NCI-H2081 treated with DMSO at 0.1 percent for 48 hours (cell line): ENCODE data around the gene LSR.
"Not testable (repeated sequence)": the region's sequence is repeated elsewhere in the genome, so short reads cannot be mapped to it uniquely, and the experiment has no call there.

Experiments used
- DNase-seq: peaks from one replicate; lab custom pipeline; 2025; lab: John Stamatoyannopoulos, UW

Gene LSR

DNA sequence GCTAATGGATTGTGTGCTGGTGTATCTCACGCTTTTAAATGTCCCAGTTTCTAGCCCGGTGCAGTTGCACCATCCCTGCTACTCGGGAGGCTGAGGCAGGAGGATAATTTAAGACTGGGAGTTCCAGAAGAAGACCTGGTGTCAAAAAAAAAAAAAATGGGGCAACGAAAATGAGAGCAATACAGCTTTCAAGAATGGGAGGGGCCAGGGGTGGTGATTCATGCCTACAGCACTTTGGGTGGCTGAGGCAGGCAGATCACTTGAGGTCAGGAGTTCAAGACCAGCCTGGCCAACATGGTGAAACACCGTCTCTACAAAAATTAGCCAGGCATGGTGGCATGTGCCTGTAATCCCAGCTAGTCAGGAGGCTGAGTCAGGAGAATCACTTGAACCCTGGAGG lies 37.3 kb downstream of the LSR start:
- not testable (repeated sequence) for DNase-seq

DNA sequence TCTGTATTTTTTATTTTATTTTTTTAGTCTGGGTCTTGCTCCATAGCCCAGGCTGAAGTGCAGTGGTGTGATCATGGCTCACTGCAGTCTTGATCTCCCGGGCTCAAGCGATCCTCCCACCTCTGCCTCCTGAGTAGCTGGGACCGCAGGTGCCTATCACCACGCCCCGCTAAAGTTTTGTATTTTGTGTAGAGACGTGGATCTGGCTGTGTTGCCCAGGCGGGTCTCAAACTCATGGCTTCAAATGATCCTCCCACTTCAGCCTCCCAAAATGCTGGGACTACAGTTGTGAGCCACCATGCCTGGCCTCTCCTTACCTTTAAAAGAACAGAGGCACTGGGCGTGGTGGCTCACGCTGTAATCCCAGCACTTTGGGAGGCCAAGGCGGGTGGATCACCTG lies 38.9 kb downstream of the LSR start:
- no peak for DNase-seq

DNA sequence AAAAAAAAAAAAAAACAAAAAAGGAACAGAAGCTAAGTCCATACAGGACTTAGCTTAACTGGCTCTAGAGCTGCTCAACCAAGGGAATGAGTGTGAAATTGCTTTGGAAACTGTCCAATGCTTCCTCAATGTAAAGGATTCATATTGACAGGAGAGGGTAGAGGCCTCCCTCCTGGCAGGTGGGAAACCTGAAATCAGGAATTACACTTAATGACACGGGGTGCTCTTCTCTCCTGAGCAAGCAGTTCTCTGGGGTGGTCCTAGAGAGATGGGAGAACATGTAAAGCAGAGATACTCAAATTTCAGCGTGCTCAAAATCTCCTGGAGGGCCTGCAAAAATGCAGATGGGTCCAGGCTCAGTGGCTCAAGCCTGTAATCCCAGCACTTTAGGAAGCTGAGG lies 39.5 kb downstream of the LSR start:
- no peak for DNase-seq

DNA sequence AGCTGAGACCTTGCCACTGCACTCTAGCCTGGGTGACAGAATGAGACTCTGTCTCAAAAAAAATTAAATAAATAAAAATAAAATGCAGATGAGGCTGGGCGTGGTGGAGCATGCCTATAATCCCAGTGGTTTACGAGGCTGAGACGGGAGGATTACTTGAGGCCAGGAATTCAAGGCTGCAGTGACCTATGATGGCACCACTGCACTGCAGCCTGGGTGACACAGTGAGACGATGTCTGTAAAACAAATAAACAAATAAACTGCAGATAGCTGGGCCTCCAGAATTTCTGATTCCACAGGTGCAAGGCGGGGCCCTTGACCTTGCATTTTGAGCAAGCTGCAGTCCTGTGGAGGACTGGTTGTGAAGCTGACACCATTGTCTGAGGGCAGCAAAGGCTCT lies 40.1 kb downstream of the LSR start:
- DNase-seq = no peak

DNA sequence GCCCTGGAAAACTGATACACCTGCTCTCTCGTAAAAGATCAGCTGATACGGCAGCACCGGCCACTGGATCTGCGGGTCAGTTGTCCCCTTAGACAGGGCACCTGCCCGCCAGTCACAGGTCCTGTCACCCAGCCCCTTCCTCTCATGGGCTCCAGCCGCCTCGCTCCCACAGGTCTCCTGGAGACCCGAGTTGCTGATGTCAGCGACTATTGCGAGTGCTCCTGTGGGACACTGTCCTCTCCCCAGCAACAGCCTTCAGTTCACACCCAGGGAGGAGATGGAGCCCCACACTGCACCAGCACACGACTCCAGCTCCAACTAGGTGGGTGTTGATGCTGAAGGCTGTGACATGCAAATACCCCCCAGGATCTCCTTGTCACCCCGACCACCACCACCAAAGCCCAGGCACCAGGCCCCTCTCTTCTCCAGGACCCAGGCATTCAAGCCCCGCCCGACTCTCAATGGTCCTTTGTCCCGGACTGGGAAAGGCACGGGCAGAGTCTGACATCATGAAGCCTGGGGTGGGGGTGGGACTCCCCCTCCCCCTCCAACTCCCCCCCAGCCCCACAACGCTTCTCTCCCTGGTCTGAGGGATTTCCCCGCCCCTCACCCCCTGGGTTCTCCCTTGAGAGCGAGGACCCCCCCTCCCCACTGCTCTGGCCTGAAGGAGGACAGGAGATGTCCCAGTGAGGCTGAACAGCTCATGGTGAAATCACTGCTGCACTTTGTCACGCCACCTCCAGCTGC lies 41.8 kb downstream of the LSR start:
- DNase-seq = no peak

DNA sequence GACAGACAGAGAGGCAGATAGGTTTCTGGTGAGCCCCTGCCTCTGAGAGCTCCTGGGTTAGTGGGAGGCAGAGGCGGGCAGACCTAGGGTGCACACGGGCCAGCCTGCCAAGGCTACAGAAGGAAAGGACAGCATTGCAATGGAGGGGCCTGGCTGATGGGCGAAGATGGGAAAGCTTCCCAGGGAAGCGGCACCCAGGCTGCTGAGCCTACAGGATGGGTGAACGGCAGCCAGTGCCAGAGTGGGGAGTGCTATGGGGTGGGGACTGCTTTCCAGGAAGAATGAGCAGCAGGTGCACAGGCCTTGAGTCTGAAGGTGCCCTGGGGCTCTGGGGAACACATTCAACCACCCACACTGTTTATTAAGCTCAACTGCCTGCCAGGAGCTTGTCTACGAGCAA lies 42.5 kb downstream of the LSR start:
- DNase-seq = no peak

DNA sequence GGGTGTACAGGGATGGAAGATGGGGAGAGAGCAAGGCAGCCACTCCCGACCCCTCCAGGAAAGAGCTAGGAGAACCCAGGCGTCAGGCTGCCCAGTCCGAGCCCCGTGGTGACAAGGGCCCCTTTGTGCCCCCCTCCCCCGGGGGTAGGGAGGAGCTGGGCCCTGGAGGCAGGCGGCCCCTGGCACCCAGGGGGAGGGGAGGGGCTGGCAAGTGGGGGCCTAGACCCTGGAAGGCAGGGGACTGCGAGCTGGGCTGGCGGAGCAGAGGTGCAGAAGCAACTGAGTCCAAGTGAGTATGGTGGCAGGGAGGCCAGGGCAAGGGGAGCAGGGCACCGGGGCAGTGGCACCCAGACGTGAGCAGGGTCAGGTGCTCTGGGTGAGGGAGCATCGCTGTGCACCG lies 43.1 kb downstream of the LSR start, which contains the start of gene MAG:
TSS of gene MAG (plus strand) at position 246 of the 400 bp plus-strand sequence. CDS start 3,248 bp downstream, outside the sequence.
- no peak for DNase-seq

DNA sequence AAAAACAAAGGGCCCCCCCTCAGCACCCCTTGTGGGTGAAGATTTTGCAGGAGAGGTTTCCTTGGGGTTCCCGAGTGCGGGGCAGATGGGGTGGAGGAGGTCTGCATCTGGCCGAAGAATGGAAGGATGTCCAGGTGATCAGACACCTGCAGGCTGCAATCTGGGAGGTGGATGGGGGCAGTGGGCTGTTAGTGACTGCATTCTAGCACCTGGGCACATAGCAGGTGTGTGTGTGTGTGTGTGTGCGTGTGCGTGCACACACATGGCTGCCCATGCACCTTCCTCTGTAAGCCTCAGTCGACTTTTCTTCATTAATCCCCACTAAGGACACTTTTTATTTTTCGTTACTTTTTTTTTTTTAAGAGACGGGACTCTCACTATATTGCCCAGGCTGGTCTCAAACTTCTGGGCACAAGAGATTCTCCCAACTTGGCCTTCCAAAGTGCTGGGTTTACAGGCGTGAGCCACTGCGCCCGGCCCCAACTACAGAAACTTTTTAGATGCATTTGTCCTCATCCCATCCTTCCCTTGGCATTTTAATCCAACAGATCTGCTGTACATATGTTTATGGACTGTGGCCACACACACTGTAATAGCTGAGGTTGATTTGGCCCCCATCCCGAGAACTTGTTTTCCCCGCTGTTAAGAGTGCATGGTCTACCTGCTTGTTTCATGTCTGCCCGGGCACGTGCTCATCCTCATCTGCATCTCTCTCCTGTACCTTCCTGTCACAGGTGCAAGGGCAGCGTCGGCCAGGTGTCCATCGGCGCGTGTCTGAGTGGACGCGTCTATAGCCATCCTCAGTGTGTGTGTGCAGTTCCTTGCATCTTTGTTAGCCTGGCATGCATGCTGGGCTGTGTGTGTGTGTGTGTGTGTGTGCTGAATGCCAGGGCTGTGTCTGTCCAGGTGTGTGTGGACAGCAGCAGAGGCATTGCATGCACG lies 43.9 kb downstream of the LSR start:
- DNase-seq = no peak

DNA sequence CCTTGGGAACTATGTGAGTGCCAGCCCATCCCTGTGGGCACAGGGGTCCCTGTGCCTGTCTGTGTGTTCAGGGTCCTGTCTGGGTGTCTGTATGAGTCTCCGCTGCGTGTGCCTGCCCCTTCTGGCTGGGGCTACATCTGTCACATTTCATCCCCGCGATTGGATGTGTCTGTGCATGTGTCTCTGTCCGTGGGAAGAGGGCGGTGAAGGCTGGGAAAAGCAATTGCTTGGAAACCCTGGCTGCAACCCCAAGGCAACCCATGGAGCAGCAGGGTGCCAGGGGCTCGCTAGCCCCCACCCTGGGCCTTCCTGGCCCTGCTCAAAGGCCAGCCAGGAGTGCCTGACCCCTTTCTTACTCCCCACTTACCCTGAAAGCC lies 44.5 kb downstream of the LSR start:
- DNase-seq = no peak

DNA sequence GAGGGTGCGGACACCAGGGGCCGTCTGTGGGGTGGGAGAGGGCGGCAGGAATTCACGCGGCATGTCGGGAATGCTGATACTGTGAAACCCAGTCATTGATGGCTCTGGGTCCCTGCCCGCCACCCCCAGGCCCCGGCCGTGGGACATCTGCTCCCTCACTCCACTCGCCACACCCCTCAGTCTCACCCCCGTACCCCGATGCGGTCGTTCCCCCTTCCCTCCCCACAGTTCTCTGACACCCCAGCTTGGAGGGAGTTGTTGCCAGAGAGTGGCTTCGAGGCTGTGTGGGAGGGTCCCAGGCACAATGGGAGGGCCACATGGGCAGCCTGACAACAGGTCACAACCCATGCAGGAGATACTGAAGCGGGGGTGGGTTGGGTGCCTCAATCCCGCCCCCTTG lies 45.0 kb downstream of the LSR start:
- no peak for DNase-seq

DNA sequence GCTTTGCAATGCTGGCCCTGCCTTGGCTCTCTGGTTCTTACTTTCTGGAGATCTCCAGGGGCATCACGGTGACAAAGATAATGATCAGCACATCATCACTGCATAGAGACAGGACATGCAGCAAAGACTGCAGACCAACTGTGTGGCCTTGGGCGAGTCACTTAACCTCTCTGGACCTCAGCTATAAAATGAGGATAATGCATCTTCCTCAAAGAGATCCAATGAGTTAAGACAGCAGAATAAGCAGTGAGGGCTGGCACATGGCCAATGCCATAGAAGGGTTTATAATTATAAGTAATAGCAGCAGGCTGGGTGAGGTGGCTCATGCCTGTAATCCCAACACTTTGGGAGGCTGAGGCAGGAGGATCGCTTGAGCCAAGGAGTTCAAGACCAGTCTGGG lies 45.5 kb downstream of the LSR start:
- DNase-seq = no peak

DNA sequence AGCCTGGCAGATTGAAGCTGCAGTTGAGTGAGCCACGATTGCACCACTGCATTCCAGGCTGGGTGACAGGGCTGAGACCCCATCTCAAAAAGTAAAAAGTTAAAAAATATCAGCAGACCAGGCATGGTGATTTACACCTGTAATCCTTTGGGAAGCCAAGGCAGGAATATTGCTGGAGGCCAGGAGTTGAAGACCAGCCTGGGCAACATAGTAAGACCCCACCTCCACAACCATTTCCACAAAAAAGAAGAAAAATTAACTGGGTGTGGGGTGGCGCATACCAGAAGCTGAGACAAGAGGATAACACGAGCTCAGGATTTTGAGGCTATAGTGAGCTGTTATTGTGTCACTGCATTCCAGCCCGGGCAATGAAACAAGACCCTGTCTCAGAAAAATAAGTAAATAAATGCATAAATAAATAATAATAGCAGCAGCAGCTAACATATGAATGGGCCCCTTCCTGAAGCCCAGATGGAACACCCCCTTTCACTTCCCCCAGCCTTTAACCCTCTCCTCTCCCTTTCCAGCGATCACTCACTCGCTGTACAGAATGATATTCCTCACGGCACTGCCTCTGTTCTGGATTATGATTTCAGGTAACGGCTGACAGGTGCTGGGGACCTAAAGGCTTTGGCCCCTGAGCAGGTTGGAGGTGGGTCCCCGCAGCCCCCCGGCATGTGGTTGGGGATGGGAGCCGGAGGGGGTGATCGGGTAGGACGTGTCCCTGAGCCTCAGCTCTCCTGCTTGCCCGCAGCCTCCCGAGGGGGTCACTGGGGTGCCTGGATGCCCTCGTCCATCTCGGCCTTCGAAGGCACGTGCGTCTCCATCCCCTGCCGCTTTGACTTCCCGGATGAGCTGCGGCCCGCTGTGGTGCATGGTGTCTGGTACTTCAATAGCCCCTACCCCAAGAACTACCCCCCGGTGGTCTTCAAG lies 46.3 kb downstream of the LSR start:
- no peak for DNase-seq

DNA sequence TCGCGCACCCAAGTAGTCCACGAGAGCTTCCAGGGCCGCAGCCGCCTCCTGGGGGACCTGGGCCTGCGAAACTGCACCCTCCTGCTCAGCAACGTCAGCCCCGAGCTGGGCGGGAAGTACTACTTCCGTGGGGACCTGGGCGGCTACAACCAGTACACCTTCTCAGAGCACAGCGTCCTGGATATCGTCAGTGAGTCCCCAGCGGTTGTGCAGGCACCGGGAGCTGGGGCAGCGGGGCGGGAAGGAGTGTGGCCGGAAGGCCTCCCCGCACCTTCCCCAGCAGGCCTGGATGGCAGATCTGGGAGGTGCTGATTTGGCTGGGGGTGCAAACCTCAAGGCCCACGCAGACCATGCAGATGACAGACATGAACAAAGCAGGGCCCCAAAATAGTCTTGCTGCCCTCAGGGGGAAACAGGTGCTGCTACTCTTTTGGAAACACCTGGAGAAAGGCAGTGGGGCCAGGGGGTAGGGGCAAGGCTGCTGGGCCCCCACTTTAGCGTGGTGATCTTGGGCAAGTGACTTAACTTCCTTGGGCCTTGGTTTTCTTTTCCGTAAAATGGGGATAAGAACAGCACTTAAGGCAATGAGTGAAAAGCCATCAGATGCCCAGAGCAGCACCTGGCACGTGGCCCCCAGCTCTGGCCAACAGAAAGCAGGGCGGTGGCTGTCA lies 47.1 kb downstream of the LSR start:
- no peak for DNase-seq

DNA sequence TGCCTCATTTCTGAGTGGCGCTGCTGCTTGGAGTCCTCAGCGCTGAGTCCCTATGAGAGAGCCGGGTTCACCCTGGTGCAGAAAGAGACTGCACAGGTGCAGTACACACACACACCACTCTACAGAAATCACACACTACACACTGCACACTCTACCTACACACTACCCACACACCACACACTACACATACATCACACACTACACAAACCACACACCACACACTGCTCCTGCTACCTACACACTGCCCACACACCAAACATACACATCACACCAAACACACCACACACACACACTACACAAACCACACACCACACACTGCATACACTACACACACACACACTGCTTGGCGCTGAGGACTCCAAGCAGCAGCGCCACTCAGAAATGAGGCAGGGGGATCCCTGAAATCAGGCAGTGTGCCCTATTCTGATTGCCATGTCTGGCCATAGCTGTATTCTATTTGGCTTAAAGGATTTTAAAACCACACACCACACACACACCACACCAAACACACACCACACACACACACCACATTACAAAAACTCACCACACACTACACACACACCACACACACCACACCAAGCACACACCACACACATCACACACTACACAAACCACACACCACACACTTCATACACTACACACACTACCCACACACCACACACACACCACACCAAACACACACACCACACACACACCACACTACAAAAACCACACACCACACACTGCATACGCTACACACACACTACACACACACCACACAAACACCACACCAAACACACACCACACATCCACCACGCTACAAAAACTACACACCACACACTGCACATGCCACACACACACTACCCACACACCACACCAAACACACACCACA lies 48.1 kb downstream of the LSR start:
- no peak for DNase-seq

DNA sequence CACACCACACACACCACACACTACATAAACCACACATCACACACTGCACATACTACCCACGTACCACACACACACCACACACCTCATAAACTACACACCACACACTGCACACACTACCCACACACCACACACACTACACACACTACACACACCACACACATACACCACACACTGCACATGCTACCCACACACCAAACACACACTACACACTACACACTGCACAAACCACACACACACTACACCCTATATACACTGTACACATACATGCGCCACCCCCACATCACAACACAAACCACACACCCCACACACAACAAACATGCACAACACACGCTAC lies 48.7 kb downstream of the LSR start:
- no peak for DNase-seq

DNA sequence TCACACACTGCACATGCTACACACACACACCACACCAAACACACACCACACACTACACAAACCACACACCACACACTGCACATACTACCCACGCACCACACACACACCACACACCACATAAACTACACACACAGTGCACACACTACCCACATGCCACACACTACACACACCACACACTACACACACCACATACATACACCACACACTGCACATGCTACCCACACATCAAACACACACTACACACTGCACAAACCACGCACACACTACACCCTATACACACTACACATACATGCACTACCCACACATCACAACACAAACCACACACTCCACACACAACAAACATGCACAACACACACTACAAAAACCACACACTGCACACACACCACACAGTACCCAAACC lies 49.1 kb downstream of the LSR start:
- no peak for DNase-seq

DNA sequence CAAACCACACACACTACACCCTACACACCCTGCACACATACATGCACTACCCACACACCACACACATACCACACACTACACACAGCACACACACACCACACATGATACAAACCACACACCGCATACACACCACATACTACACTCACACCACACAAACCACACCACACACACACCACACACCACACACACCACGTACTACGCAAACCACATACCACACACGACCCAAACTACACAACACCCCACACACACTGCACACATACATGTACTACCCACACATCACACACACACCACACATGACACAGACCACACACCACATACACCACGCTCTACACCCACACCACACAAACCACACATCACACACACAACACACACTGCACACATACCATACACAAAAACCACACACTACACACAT lies 49.8 kb downstream of the LSR start:
- no peak for DNase-seq

DNA sequence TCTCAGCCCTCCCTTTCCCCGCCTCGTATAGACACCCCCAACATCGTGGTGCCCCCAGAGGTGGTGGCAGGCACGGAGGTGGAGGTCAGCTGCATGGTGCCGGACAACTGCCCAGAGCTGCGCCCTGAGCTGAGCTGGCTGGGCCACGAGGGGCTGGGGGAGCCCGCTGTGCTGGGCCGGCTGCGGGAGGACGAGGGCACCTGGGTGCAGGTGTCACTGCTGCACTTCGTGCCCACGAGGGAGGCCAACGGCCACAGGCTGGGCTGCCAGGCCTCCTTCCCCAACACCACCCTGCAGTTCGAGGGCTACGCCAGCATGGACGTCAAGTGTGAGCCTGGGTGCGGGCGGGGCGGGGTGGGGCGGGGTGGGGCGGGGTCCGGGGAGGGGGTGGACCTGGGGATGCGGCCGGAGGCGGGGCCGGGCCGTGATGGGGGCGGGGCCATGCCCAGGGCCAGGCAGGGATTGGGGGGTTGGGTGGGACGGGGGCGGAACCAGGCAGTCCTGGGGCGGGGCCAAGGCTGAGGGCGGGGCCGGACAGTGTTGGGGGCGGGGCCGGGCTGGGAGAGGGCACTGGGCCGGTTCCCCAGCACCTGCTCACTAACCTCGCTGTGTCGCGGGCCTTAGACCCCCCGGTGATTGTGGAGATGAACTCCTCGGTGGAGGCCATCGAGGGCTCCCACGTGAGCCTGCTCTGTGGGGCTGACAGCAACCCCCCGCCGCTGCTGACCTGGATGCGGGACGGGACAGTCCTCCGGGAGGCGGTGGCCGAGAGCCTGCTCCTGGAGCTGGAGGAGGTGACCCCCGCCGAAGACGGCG lies 50.9 kb downstream of the LSR start:
- DNase-seq = no peak

DNA sequence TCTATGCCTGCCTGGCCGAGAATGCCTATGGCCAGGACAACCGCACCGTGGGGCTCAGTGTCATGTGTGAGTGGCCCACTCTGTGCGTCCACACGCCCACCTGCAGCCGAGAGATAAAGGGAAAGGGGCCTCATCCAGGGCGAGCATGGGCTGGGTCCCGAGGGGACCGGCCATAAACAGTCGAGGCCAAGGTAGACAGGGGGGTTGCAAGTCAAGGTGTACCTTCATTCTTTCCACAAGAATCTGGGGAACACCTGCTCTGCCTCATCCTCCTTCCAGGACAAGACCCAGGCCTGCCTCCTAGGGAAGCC lies 51.5 kb downstream of the LSR start:
- no peak for DNase-seq

DNA sequence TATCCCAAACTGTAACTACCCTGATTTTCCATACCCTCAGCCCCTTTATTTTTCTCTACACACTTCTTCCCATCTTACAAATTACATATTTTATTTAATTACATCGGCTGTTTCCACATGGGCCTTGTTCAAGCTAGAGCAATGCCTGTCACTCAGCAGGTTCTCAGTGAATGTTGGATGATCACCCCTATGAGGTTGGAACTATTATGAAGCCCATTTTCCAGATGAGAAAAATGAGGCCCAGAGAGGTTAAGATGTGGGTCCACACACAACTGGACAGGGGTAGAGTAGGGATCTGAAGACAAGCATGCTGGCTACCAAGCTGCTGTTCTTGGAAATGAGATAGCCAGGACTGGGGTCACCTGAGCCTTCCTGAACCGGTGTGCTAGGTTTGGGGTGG lies 53.2 kb downstream of the LSR start:
- no peak for DNase-seq
